Colonic mucosa (tissue), 4 donors: ENCODE results near the gene TYMP. TPM values are rescaled to one million over a fixed set of nuclear protein-coding genes. Genes with fewer than 3 reads are reported as not detected.

Experiments used
- DNase-seq: peaks from one replicate; pipeline ENCODE4 v3.0.0-alpha.2; 2020
- H3K27ac ChIP-seq: fragments of 200-600 bp; one replicate; pipeline ENCODE4 v1.8.0; 2021
- H3K27me3 ChIP-seq: fragments of 200-600 bp; one replicate; pipeline ENCODE4 v1.8.0; 2021
- H3K36me3 ChIP-seq: fragments of 200-600 bp; one replicate; pipeline ENCODE4 v1.8.0; 2021
- H3K4me1 ChIP-seq: fragments of 200-600 bp; one replicate; pipeline ENCODE4 v1.8.0; 2021; ENCODE audit warnings: mild to moderate bottlenecking
- H3K4me3 ChIP-seq: fragments of 200-600 bp; one replicate; pipeline ENCODE4 v1.8.0; 2021
- H3K9ac ChIP-seq, 2 donors: one replicate each; pipeline ENCODE4 v1.7.0; 2013; ENCODE audit warnings: control low read depth in 2 of 2, low read depth in 2 of 2, low read length in 2 of 2
- H3K9me3 ChIP-seq: fragments of 200-600 bp; one replicate; pipeline ENCODE4 v1.8.0; 2021
- intact Hi-C: fragments of 100-400 bp; cut with DNase I; formaldehyde crosslinking; loops from one replicate; pipeline ENCODE4 v1.14.1; 2022
- total RNA-seq, 2 donors: library from RNA; stranded (reverse); fragmentation: NEBNext Ultra II Directional in 1 of 2; extraction: Animal tissue kit (Norgen Biotek cat#: 25700) in 1 of 2; gene quantifications; one replicate each; pipeline ENCODE4 v1.2.1, GENCODE V29; 2021
- TF ChIP-seq, protein P1 (sequence below): fragments of 200-600 bp; IDR thresholded peaks from one replicate; pipeline ENCODE4 v1.8.0; 2022; ENCODE audit warnings: antibody characterized with exemption, mild to moderate bottlenecking
- donor health status: healthy.
- donor health status: DM: no; HTN: no; CAD: no.
- donor health status: DM: no; HTN: no; CAD: no.

Gene TYMP
- total RNA-seq, 2 donors from 2014 or later: 22.6 to 28.0 TPM

DNA sequence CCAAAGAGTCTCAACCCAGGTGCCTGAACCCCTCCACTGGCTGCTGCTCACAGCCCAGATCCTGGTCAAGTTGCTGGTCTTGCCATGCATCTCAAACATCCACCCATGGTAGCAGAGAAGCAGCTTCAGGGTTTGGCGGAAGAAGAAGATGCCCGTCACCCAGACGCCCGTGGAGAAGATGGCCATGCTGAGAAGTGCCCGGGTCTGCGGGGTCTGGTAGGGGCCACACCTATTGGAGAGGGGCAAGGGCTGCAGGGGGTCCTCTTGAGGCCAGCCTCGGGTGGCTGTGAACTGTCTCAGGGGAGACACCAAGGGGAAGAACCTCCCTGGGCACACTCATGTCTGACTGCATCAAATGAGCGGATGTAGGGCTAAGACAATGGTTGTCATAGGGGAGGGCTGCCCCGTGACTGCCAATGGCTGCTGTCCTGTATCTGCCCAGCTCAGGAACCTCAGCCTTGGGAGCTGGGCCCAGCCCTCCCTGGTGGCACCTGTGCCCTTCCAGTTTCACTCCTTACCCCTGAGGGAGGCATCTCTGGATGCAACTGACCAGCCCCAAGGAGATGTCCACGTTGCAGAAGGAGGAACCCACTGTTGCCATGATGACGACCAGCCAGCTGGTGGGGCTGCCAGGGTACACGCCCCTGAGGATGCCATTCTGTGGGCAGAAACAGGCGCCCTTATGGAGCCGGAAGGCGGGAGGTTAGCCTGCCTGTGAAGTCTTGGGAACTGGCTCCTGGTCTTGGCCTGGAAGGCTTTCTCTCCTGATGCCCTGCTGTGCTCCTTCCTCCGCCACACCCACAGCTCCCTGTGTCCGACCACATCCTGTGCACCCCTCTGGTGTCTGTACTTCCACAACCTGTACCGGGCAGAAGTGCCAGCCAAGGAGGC, 47.2 kb upstream of the TYMP start:
- Histone ChIP-seq H3K4me1 (peaks cover 5% of the 10 kb centered on the region), H3K9me3 (no peaks in the 10 kb centered on the region), H3K36me3 (no peaks in the 10 kb centered on the region), H3K27me3 (no peaks in the 10 kb centered on the region), H3K9ac (no peak overlapping the region), H3K27ac (no peak overlapping the region), H3K4me3 (no peak overlapping the region)
- DNase-seq: no peak
- TF ChIP-seq, protein P1, sequence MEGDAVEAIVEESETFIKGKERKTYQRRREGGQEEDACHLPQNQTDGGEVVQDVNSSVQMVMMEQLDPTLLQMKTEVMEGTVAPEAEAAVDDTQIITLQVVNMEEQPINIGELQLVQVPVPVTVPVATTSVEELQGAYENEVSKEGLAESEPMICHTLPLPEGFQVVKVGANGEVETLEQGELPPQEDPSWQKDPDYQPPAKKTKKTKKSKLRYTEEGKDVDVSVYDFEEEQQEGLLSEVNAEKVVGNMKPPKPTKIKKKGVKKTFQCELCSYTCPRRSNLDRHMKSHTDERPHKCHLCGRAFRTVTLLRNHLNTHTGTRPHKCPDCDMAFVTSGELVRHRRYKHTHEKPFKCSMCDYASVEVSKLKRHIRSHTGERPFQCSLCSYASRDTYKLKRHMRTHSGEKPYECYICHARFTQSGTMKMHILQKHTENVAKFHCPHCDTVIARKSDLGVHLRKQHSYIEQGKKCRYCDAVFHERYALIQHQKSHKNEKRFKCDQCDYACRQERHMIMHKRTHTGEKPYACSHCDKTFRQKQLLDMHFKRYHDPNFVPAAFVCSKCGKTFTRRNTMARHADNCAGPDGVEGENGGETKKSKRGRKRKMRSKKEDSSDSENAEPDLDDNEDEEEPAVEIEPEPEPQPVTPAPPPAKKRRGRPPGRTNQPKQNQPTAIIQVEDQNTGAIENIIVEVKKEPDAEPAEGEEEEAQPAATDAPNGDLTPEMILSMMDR: no peak
- intact Hi-C loops: no loop called here

DNA sequence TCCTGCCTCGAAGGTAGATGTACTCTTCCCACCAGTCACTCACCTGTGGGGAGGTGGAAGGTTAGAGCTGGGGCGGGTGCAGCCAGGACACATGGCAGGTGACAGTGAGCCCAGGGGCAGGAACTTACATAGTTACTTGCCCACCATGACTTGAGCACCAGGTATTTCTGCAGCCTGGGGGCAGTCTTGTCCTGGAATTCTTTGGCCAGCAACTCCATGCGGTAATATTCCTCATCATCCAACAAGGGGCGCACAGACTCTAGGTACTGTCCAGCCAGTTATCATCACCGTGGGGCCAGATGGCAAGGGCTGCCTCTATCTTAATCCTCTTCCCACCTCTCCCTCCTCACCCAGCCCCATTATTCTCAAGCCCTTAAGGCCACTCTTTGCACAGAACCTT, 46.3 kb upstream of the TYMP start:
- TF ChIP-seq, protein P1: no peak
- no peak overlapping the region for H3K27ac ChIP-seq
- no peak for DNase-seq
- H3K9me3 ChIP-seq: no peaks in the 10 kb centered on the region
- intact Hi-C loops: no loop called here
- no peaks in the 10 kb centered on the region for H3K27me3 ChIP-seq
- no peaks in the 10 kb centered on the region for H3K4me1 ChIP-seq
- H3K4me3 ChIP-seq: no peak overlapping the region
- no peak overlapping the region for H3K9ac ChIP-seq
- no peaks in the 10 kb centered on the region for H3K36me3 ChIP-seq

DNA sequence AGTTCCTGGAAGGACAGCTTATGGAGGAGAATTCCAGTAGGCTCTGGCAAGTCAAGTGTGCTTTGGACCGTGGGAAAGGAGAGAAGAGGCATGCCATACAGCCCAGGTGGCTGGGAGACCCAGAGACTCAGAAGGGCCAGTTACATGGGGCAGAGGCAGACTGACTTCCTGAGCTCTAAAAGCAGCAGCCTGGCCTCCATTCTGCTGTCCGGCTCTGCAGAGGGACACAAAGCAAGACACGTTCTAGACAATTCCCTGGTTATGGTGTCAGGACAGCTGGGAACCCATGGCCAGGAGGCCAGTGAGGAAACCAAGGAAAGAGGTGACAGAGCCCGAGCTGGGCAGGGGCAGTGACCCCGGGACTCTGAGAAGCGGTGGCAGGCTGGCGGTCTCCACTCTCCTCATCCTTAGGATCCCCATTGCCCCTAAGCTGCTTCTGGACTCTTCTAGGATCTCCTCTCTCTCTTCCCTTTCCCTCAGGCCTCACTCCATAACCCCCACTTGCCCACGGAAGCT, 45.7 kb upstream of the TYMP start:
- intact Hi-C loops: no loop called here
- Histone ChIP-seq H3K4me3 (no peak overlapping the region), H3K36me3 (no peaks in the 10 kb centered on the region), H3K9me3 (no peaks in the 10 kb centered on the region), H3K4me1 (no peaks in the 10 kb centered on the region), H3K27me3 (no peaks in the 10 kb centered on the region), H3K27ac (no peak overlapping the region), H3K9ac (no peak overlapping the region)
- TF ChIP-seq, protein P1: no peak
- DNase-seq: no peak

DNA sequence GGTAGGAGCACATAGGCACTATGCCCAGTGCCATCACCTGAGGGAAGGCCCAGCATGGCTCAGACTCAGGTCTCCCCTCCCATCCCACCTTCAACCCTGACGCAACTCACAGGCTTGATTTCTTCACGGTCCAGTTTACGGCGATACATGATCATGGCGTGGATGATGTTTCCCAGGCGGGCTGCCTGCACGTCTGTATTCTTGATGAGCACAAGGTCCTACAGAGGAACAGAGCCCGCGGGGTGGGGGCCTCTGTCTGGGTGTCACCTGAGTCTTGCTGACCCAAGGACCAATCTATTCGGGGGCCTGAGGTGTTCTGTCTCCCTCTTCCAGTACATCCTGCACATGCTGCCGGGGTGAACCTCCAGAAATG, 44.6 kb upstream of the TYMP start:
- H3K9me3 ChIP-seq: no peaks in the 10 kb centered on the region
- no peaks in the 10 kb centered on the region for H3K36me3 ChIP-seq
- H3K27ac ChIP-seq: no peak overlapping the region
- H3K9ac ChIP-seq: no peak overlapping the region
- DNase-seq: no peak
- TF ChIP-seq, protein P1: no peak
- no peak overlapping the region for H3K4me3 ChIP-seq
- intact Hi-C loops: no loop called here
- H3K4me1 ChIP-seq: no peaks in the 10 kb centered on the region
- H3K27me3 ChIP-seq: no peaks in the 10 kb centered on the region

DNA sequence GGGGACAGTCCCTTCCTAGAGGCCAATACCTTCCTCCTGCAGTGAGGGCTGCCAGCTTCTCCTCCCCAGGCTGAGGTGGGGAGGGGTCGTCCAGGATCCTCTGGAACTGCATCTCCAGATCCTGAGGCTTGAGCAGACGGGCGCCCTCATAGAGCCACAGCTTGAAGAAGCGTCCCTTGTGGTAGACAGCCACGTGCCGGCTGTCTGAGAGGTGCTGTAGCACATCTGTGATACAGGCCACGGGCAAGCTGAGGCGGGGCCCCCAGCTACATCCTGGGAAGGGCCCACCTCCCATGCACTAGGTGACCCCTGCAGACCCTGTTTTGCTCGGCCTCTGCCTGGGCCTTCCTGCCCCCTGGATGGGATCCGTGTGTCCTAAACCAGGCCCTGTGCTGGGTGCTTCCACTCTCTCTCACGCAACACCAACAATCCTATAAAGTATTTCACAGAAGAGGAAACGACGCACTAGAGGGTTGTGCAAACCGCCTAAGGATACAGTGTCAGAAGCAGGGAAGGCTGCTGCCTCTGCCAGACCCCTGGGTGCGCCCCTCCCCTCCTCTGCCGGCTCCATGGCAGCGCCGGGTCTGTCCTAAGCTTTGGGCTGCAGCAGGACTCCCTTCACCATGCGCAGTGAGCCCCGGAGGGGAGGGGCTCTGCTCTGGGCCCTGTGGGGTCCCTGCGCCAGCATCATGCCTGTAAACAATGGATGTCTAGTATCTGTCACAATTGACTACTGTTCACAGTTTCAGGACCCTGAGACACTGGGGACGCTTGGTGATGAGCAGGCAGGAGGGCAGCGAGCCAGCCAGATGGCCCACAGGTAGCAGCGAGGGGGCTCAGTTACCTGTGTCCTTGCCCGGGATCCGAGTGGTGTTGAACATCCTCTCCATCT, 43.9 kb upstream of the TYMP start:
- TF ChIP-seq, protein P1: no peak
- H3K4me3 ChIP-seq: no peak overlapping the region
- H3K4me1 ChIP-seq: no peaks in the 10 kb centered on the region
- no peak overlapping the region for H3K9ac ChIP-seq
- no peak for DNase-seq
- H3K27me3 ChIP-seq: no peaks in the 10 kb centered on the region
- no peaks in the 10 kb centered on the region for H3K36me3 ChIP-seq
- intact Hi-C loops: no loop called here
- H3K9me3 ChIP-seq: no peaks in the 10 kb centered on the region
- no peak overlapping the region for H3K27ac ChIP-seq
